Osteoblast (primary cell): Measurements from ENCODE around the gene ZNF69. TPM values are rescaled to one million over a fixed set of nuclear protein-coding genes. Genes with fewer than 3 reads are reported as not detected.
"Not testable (repeated sequence)": the region's sequence is repeated elsewhere in the genome, so short reads cannot be mapped to it uniquely, and the experiment has no call there.

Experiments used
- DNase-seq: peaks from one replicate; pipeline ENCODE4 v3.0.0; 2011; ENCODE audit warnings: low spot score, mixed read lengths; ENCODE audit not compliant: insufficient read length; ENCODE audit errors: missing footprints
- H2AFZ ChIP-seq: 2 replicates; pipeline ENCODE4 v1.6.0; 2011; ENCODE audit warnings: mild to moderate bottlenecking, low read length
- H3K27ac ChIP-seq: 2 replicates; pipeline ENCODE4 v1.5.1; 2011; ENCODE audit warnings: mild to moderate bottlenecking, low read depth, low read length, moderate library complexity
- H3K27me3 ChIP-seq: 2 replicates; pipeline ENCODE4 v1.6.0; 2012; ENCODE audit warnings: mild to moderate bottlenecking, control low read depth, inconsistent platforms, low read length, moderate library complexity; ENCODE audit not compliant: insufficient read depth
- H3K36me3 ChIP-seq: 2 replicates; pipeline ENCODE4 v1.5.1; 2011; ENCODE audit warnings: mild to moderate bottlenecking, low read length, control low read depth, moderate library complexity; ENCODE audit not compliant: insufficient read depth
- H3K4me1 ChIP-seq: 2 replicates; pipeline ENCODE4 v1.5.1; 2011; ENCODE audit warnings: mild to moderate bottlenecking, low read length, control low read depth, moderate library complexity; ENCODE audit not compliant: insufficient read depth
- H3K4me2 ChIP-seq: 2 replicates; pipeline ENCODE4 v1.6.0; 2011; ENCODE audit warnings: mild to moderate bottlenecking, low read length; ENCODE audit not compliant: insufficient read depth
- H3K4me3 ChIP-seq: fragments of 200-600 bp; sonication (generic); 3 replicates; pipeline ENCODE4 v1.5.1; 2012; ENCODE audit warnings: mild to moderate bottlenecking, low read length, inconsistent platforms; ENCODE audit not compliant: insufficient read depth
- H3K79me2 ChIP-seq: 2 replicates; pipeline ENCODE4 v1.6.0; 2012; ENCODE audit warnings: mild to moderate bottlenecking, low read length, control low read depth, inconsistent platforms; ENCODE audit not compliant: insufficient read depth
- H3K9me3 ChIP-seq: 2 replicates; pipeline ENCODE4 v1.5.1; 2011; ENCODE audit warnings: low read depth, low read length, control low read depth
- H4K20me1 ChIP-seq: 2 replicates; pipeline ENCODE4 v1.6.0; 2012; ENCODE audit warnings: mild to moderate bottlenecking, low read length, control low read depth; ENCODE audit not compliant: insufficient read depth
- total RNA-seq: library from RNA; depleted of rRNA; stranded (reverse); fragments of >200 nt; gene quantifications from 2 replicates; pipeline ENCODE4 v1.2.3, GENCODE V29; 2012
- TF ChIP-seq, protein P1 (sequence below): IDR thresholded peaks from 2 replicates; pipeline ENCODE4 v1.5.1; 2011; ENCODE audit warnings: mild to moderate bottlenecking, low read depth, low read length, moderate library complexity; ENCODE audit errors: extremely low read depth

ZNF69 gene
- total RNA-seq, 1 donor: 14.8 TPM

DNA sequence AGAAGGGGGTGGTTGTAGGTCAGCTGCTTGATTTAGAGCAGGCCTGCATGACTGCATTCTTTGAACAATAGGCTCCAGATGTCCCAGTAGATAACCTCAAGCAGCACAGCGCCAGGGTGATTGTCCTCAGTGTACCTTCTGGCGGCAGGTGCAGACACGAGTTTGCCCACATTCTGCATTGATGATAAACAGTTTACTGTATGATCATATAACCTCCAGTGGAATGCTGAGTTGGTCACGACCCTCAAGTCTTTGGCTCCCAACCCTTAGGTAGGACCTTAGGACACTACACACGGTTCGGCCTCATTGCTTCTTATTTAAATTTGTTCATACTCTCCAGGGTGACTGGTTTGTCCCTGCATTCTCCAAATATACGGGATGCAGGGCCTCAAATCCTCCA lies 26.9 kb upstream of the ZNF69 start:
- Histone ChIP-seq H3K9me3 (peaks cover 10% of the 10 kb centered on the region), H3K27me3 (no peaks in the 10 kb centered on the region)

DNA sequence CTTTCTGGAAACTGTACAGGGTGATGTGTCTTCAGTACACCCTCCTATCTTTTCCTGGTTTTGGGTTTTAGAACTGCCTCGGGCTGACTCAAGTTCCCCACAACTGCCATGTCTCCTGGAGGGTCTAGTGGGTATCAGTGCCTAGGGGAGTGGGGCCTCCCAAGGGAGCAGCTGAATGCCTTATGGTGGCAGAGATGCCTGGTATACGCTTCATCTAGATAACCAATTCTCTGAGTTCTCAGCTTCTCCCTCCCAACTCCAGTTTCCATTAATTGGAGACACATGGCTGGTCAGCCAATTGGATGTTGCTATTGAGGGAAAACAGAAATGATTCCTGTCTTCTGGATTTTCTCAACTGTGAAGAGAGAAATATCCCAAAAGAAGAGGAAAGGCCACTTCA lies 26.3 kb upstream of the ZNF69 start:
- no peaks in the 10 kb centered on the region for H4K20me1 ChIP-seq
- TF ChIP-seq, protein P1, sequence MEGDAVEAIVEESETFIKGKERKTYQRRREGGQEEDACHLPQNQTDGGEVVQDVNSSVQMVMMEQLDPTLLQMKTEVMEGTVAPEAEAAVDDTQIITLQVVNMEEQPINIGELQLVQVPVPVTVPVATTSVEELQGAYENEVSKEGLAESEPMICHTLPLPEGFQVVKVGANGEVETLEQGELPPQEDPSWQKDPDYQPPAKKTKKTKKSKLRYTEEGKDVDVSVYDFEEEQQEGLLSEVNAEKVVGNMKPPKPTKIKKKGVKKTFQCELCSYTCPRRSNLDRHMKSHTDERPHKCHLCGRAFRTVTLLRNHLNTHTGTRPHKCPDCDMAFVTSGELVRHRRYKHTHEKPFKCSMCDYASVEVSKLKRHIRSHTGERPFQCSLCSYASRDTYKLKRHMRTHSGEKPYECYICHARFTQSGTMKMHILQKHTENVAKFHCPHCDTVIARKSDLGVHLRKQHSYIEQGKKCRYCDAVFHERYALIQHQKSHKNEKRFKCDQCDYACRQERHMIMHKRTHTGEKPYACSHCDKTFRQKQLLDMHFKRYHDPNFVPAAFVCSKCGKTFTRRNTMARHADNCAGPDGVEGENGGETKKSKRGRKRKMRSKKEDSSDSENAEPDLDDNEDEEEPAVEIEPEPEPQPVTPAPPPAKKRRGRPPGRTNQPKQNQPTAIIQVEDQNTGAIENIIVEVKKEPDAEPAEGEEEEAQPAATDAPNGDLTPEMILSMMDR: no peak
- H3K79me2 ChIP-seq: no peaks in the 10 kb centered on the region
- H3K4me2 ChIP-seq: no peak overlapping the region
- no peak overlapping the region for H3K4me3 ChIP-seq
- no peak overlapping the region for H3K27ac ChIP-seq
- no peak overlapping the region for H2AFZ ChIP-seq
- H3K9me3 ChIP-seq: peaks cover 10% of the 10 kb centered on the region
- no peaks in the 10 kb centered on the region for H3K27me3 ChIP-seq
- H3K4me1 ChIP-seq: no peaks in the 10 kb centered on the region
- no peak for DNase-seq
- H3K36me3 ChIP-seq: no peaks in the 10 kb centered on the region

More for the DNA sequence above, 26.9 kb upstream of the ZNF69 start:
- TF ChIP-seq, protein P1: no peak
- Histone ChIP-seq H3K79me2 (no peaks in the 10 kb centered on the region), H2AFZ (no peak overlapping the region), H3K4me1 (no peaks in the 10 kb centered on the region), H3K4me2 (no peak overlapping the region), H4K20me1 (no peaks in the 10 kb centered on the region), H3K4me3 (no peak overlapping the region), H3K36me3 (no peaks in the 10 kb centered on the region), H3K27ac (no peak overlapping the region)
- no peak for DNase-seq

DNA sequence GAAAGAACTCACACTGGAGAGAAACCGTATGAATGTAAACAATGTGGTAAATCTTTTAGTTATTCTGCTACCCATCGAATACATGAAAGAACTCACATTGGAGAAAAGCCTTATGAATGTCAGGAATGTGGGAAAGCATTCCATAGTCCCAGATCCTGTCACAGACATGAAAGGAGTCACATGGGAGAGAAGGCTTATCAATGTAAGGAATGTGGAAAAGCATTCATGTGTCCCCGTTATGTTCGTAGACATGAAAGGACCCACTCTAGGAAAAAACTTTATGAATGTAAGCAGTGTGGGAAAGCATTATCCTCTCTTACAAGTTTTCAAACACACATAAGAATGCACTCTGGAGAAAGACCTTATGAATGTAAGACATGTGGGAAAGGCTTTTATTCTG lies 19.8 kb upstream of the ZNF69 start:
- H3K4me1 ChIP-seq, H2AFZ ChIP-seq, H3K79me2 ChIP-seq, H3K4me3 ChIP-seq, DNase-seq, H3K36me3 ChIP-seq, H4K20me1 ChIP-seq, H3K27me3 ChIP-seq, H3K4me2 ChIP-seq, H3K27ac ChIP-seq: not testable (repeated sequence)
- H3K9me3 ChIP-seq: peaks cover 33% of the 10 kb centered on the region

DNA sequence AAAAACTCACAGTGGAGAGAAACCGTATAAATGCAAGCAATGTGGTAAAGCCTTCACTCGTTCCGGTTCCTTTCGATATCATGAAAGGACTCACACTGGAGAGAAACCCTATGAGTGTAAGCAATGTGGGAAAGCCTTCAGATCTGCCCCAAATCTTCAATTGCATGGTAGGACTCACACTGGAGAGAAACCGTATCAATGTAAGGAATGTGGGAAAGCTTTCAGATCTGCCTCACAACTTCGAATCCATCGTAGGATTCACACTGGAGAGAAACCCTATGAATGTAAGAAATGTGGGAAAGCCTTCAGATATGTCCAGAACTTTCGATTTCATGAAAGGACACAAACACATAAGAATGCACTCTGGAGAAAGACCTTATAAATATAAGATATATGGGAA lies 19.4 kb upstream of the ZNF69 start:
- no peaks in the 10 kb centered on the region for H4K20me1 ChIP-seq
- peaks cover 33% of the 10 kb centered on the region for H3K9me3 ChIP-seq
- H3K4me1 ChIP-seq: no peaks in the 10 kb centered on the region
- H3K4me2 ChIP-seq: no peak overlapping the region
- no peak for DNase-seq
- TF ChIP-seq, protein P1: no peak
- peaks cover 8% of the 10 kb centered on the region for H3K36me3 ChIP-seq
- no peaks in the 10 kb centered on the region for H3K79me2 ChIP-seq
- H3K27me3 ChIP-seq: no peaks in the 10 kb centered on the region
- H3K27ac ChIP-seq: no peak overlapping the region
- H3K4me3 ChIP-seq: no peak overlapping the region
- H2AFZ ChIP-seq: no peak overlapping the region

DNA sequence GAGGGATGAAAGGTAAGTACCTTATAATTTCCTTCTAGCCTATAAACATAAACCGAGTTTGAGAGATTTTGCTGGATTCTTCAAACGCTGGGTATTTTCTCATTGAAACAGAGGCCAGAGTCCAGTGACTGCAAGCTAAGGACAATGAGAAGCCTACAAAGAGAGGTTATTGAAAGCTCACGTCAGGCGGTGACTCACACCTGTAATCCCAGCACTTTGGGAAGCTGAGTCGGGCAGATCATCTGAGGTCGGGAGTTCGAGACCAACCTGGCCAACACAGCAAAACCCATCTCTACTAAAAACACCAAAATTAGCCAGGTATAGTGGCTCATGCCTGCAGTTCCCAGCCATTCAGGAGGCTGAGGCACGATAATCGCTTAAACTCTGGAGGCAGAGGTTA lies 15.0 kb upstream of the ZNF69 start:
- Histone ChIP-seq H3K36me3 (peaks cover 6% of the 10 kb centered on the region), H2AFZ (no peak overlapping the region), H3K4me2 (no peak overlapping the region), H4K20me1 (no peaks in the 10 kb centered on the region), H3K27me3 (no peaks in the 10 kb centered on the region), H3K27ac (no peak overlapping the region), H3K79me2 (no peaks in the 10 kb centered on the region), H3K4me1 (no peaks in the 10 kb centered on the region), H3K9me3 (peaks cover 21% of the 10 kb centered on the region), H3K4me3 (no peak overlapping the region)
- DNase-seq: no peak
- TF ChIP-seq, protein P1: no peak
